Stimulated activated CD4-positive, alpha-beta T cell treated with anti-CD3 and anti-CD28 coated beads, Interleukin-15, amount 100 ng/mL, for 24 hours (primary cell): Measurements from ENCODE around the gene ANKRD28.
A peak's percentile ranks its signal among the peaks of the same experiment; 100 is the strongest.
"Not testable (repeated sequence)": the region's sequence is repeated elsewhere in the genome, so short reads cannot be mapped to it uniquely, and the experiment has no call there.

Experiments
- DNase-seq: peaks from one replicate; pipeline ENCODE4 v3.0.0-alpha.2; 2020

ANKRD28 gene

GRCh38 chr3:15631426-15632211, 166.2 kb downstream of the ANKRD28 start:
- DNase-seq, result no peak

DNA sequence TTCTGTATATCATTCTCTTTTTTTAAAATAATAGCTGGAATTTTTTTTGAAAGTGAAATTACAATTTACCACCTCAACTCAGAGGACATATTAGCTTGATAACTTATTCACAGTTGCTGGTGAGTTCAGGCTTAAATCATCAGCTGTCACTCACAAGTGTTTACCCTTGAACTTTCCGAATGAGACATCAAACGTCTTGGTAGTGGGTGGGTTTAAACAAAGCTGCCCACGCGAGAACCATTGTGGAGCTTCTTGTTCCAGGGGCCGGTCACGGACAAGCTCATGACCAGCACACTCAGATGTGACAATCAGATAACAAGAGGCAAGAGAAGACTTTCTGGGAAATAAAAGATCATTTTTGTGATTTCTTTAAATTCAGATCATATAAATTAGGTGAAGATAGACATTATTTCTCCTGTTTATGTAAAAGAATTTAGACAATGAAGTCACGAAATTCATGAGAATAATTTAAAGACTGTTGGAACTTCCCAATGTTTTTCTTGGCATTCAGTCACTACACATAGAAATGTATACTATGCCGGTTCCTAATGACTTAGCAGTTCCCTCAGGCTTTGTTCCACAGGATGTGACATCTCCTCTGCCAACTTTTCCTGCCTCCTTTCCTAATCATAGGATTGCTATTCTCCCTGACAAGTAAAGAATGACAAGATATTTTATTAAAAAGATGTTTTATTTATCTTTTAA, 167.0 kb downstream of the ANKRD28 start:
- DNase-seq, result peak; percentile 30

DNA sequence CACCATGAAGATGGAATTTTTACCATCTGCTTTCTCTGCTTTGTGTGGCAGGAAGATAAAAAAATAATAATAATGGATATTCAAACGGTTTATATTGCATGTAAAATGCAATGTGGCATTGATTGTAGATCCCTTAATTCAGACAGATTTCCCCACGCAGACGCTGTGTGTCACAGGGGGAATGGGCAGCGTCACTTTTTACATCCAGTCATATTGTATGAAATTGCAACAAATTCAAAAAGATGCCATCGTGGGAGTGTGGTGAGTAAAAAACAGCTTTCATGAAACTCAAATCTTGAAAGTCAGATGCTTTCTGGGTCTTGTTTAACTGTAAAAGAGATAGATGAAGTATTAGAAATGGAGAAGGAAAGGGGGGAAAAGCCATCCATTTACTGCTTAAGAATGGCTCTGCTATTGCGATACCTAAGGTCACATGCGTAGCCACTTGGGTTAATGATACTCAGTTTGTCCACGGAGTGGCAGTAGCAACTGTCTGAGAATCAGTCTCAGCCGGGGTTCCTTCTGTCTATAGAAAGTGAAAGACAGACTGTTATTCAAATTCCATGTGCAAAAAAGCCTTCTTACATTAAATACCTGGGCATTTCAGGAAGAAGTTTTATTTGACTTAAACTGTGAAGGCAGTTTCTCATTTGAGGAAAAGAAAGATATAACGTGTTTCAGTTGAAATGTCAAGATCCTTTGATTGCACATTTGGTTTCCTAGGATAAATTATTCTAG, 167.8 kb downstream of the ANKRD28 start:
- peak; percentile 72 for DNase-seq

- no peak for DNase-seq
Observed at GRCh38 chr3:15628967-15629366, 168.8 kb downstream of the ANKRD28 start.

GRCh38 chr3:15623535-15624440, 174.0 kb downstream of the ANKRD28 start:
- DNase-seq, result no peak

GRCh38 chr3:15619659-15620464, 177.9 kb downstream of the ANKRD28 start:
- DNase-seq, result not testable (repeated sequence)
